ENCODE data around the gene MIPOL1. TPM values are rescaled to one million over a fixed set of nuclear protein-coding genes. Genes with fewer than 3 reads are reported as not detected.
"Not testable (repeated sequence)": the region's sequence is repeated elsewhere in the genome, so short reads cannot be mapped to it uniquely, and the experiment has no call there.

Gene MIPOL1
- total RNA-seq, 1 donor from 2014 or later, result not detected

- CTCF ChIA-PET, result no interaction called here
- H3K27ac Mint-ChIP-seq, result no peak overlapping the region
- no peaks in the 10 kb centered on the region for H3K27me3 Mint-ChIP-seq
- intact Hi-C loops (cut with micrococcal nuclease), result no loop called here
- no peaks in the 10 kb centered on the region for H3K4me1 Mint-ChIP-seq
- TF ChIP-seq CTCF (IDR thresholded peaks at IDR 0.05), result no peak
- no peaks in the 10 kb centered on the region for H3K36me3 Mint-ChIP-seq (ENCODE audit: low read depth)
- no peak for DNase-seq
- no peak overlapping the region for H3K4me3 Mint-ChIP-seq
- POLR2A ChIA-PET, result no interaction called here
- H3K9me3 Mint-ChIP-seq, result no peaks in the 10 kb centered on the region
- ATAC-seq (ENCODE audit: low read depth), result no peak
Measured at GRCh38 chr14:37181441-37181840, 16.3 kb upstream of the MIPOL1 start.

- ATAC-seq (ENCODE audit: low read depth); H3K27ac Mint-ChIP-seq; POLR2A ChIA-PET; DNase-seq; CTCF ChIA-PET; H3K27me3 Mint-ChIP-seq; intact Hi-C loops (cut with micrococcal nuclease); H3K9me3 Mint-ChIP-seq; H3K4me3 Mint-ChIP-seq; H3K4me1 Mint-ChIP-seq; H3K36me3 Mint-ChIP-seq (ENCODE audit: low read depth): not testable (repeated sequence)
Measured at GRCh38 chr14:37184520-37184919, 13.2 kb upstream of the MIPOL1 start.

GRCh38 chr14:37185670-37186069, 12.1 kb upstream of the MIPOL1 start:
- H3K36me3 Mint-ChIP-seq (ENCODE audit: low read depth), result no peaks in the 10 kb centered on the region
- H3K4me1 Mint-ChIP-seq, result no peaks in the 10 kb centered on the region
- H3K9me3 Mint-ChIP-seq, result peaks cover 4% of the 10 kb centered on the region
- POLR2A ChIA-PET, result no interaction called here
- ATAC-seq (ENCODE audit: low read depth), result no peak
- DNase-seq, result no peak
- no peak overlapping the region for H3K27ac Mint-ChIP-seq
- CTCF ChIA-PET, result no interaction called here
- no peaks in the 10 kb centered on the region for H3K27me3 Mint-ChIP-seq
- TF ChIP-seq CTCF (IDR thresholded peaks at IDR 0.05), result no peak
- intact Hi-C loops (cut with micrococcal nuclease), result no loop called here
- H3K4me3 Mint-ChIP-seq, result no peak overlapping the region

GRCh38 chr14:37186865-37187264, 10.9 kb upstream of the MIPOL1 start:
- peaks cover 4% of the 10 kb centered on the region for H3K9me3 Mint-ChIP-seq
- no peaks in the 10 kb centered on the region for H3K4me1 Mint-ChIP-seq
- POLR2A ChIA-PET, result no interaction called here
- no peak for TF ChIP-seq CTCF (IDR thresholded peaks at IDR 0.05)
- intact Hi-C loops (cut with micrococcal nuclease), result no loop called here
- ATAC-seq (ENCODE audit: low read depth) (no peak), DNase-seq (no peak)
- CTCF ChIA-PET, result no interaction called here
- no peak overlapping the region for H3K27ac Mint-ChIP-seq
- no peaks in the 10 kb centered on the region for H3K27me3 Mint-ChIP-seq
- no peaks in the 10 kb centered on the region for H3K36me3 Mint-ChIP-seq (ENCODE audit: low read depth)
- no peak overlapping the region for H3K4me3 Mint-ChIP-seq

GRCh38 chr14:37187294-37187693, 10.4 kb upstream of the MIPOL1 start:
- TF ChIP-seq CTCF (IDR thresholded peaks at IDR 0.05), result no peak
- no peaks in the 10 kb centered on the region for H3K27me3 Mint-ChIP-seq
- no peaks in the 10 kb centered on the region for H3K36me3 Mint-ChIP-seq (ENCODE audit: low read depth)
- peaks cover 4% of the 10 kb centered on the region for H3K9me3 Mint-ChIP-seq
- CTCF ChIA-PET, result no interaction called here
- no peak overlapping the region for H3K4me3 Mint-ChIP-seq
- no peak for ATAC-seq (ENCODE audit: low read depth)
- POLR2A ChIA-PET, result no interaction called here
- intact Hi-C loops (cut with micrococcal nuclease), result no loop called here
- H3K4me1 Mint-ChIP-seq, result no peaks in the 10 kb centered on the region
- H3K27ac Mint-ChIP-seq, result no peak overlapping the region
- no peak for DNase-seq

GRCh38 chr14:37187840-37188577, 9.7 kb upstream of the MIPOL1 start:
- H3K27me3 Mint-ChIP-seq; H3K4me3 Mint-ChIP-seq; H3K9me3 Mint-ChIP-seq; POLR2A ChIA-PET; intact Hi-C loops (cut with micrococcal nuclease); H3K36me3 Mint-ChIP-seq (ENCODE audit: low read depth); ATAC-seq (ENCODE audit: low read depth); CTCF ChIA-PET; H3K27ac Mint-ChIP-seq; H3K4me1 Mint-ChIP-seq; DNase-seq: not testable (repeated sequence)

GRCh38 chr14:37189733-37190132, 8.0 kb upstream of the MIPOL1 start:
- H3K4me3 Mint-ChIP-seq; ATAC-seq (ENCODE audit: low read depth); DNase-seq; H3K9me3 Mint-ChIP-seq; H3K4me1 Mint-ChIP-seq; CTCF ChIA-PET; H3K36me3 Mint-ChIP-seq (ENCODE audit: low read depth); H3K27ac Mint-ChIP-seq; H3K27me3 Mint-ChIP-seq; intact Hi-C loops (cut with micrococcal nuclease); POLR2A ChIA-PET: not testable (repeated sequence)
